OCI-LY7 (cell line): ENCODE results near the gene RELCH. TPM values are rescaled to one million over a fixed set of nuclear protein-coding genes. Genes with fewer than 3 reads are reported as not detected.

Experiments
- BruUV-seq: library from RNA; stranded (reverse); fragments of 400-500 nt; replicated peaks from 2 replicates; lab custom pipeline; 2021; lab: Mats Ljungman, UMichigan
- CTCF ChIA-PET: fragments of 300-600 bp; sonication (Branson Sonifier 250); formaldehyde crosslinking; loops from one replicate; lab custom pipeline; 2022; ENCODE audit warnings: antibody characterized with exemption; ENCODE audit not compliant: unreplicated experiment; lab: Charles Lee
- POLR2A ChIA-PET: fragments of 300-600 bp; sonication (Branson Sonifier 250); formaldehyde crosslinking; loops from one replicate; lab custom pipeline; 2022; ENCODE audit warnings: antibody characterized with exemption; lab: Charles Lee
- DNase-seq: peaks from one replicate; pipeline ENCODE4 v3.0.0-alpha.2; 2015; ENCODE audit warnings: low spot score
- H2AFZ ChIP-seq: fragments of 200-600 bp; sonication (generic), shearing (Covaris generic); 2 replicates; pipeline ENCODE4 v1.6.1; 2014; ENCODE audit warnings: mild to moderate bottlenecking, antibody characterized with exemption, low read length, moderate library complexity
- H3K27ac ChIP-seq: fragments of 200-600 bp; sonication (generic); 2 replicates; pipeline ENCODE4 v1.5.1; 2014; ENCODE audit warnings: mixed run types, low read depth, mild to moderate bottlenecking, moderate library complexity, low read length, inconsistent platforms; ENCODE audit not compliant: poor library complexity, severe bottlenecking
- H3K36me3 ChIP-seq: fragments of 200-600 bp; sonication (generic); 2 replicates; pipeline ENCODE4 v1.6.1; 2014; ENCODE audit warnings: mild to moderate bottlenecking, antibody characterized with exemption, low read length, moderate library complexity, mixed read lengths; ENCODE audit not compliant: insufficient read depth
- H3K4me1 ChIP-seq: fragments of 200-600 bp; sonication (generic); 2 replicates; pipeline ENCODE4 v1.5.1; 2014; ENCODE audit warnings: mild to moderate bottlenecking, low read length; ENCODE audit not compliant: insufficient read depth, poor library complexity, severe bottlenecking
- H3K4me2 ChIP-seq: fragments of 200-600 bp; sonication (generic); 2 replicates; pipeline ENCODE4 v1.6.1; 2014; ENCODE audit warnings: mild to moderate bottlenecking, low read length
- H3K4me3 ChIP-seq: fragments of 200-600 bp; sonication (generic); 2 replicates; pipeline ENCODE4 v1.5.1; 2014; ENCODE audit warnings: mild to moderate bottlenecking, low read depth, low read length; ENCODE audit not compliant: poor library complexity, severe bottlenecking
- H3K79me2 ChIP-seq: fragments of 200-600 bp; sonication (generic); 2 replicates; pipeline ENCODE4 v1.6.1; 2016; ENCODE audit warnings: low read depth, mild to moderate bottlenecking, low read length, moderate library complexity, mixed read lengths; ENCODE audit not compliant: insufficient read depth
- H3K9me2 ChIP-seq: fragments of 200-600 bp; sonication (generic); 2 replicates; pipeline ENCODE4 v1.6.1; 2016; ENCODE audit warnings: mild to moderate bottlenecking, low read length, mixed read lengths; ENCODE audit not compliant: insufficient read depth
- H3K9me3 ChIP-seq: fragments of 200-600 bp; sonication (generic); 2 replicates; pipeline ENCODE4 v1.6.1; 2014; ENCODE audit warnings: mild to moderate bottlenecking, mixed run types, low read length, mixed read lengths
- H4K20me1 ChIP-seq: fragments of 200-600 bp; sonication (generic); 2 replicates; pipeline ENCODE4 v1.6.1; 2014; ENCODE audit warnings: mild to moderate bottlenecking, antibody characterized with exemption, low read length, moderate library complexity, mixed read lengths; ENCODE audit not compliant: insufficient read depth
- EZH2phosphoT487 ChIP-seq: fragments of 200-600 bp; sonication (generic); IDR thresholded peaks from 2 replicates; pipeline ENCODE4 v1.6.1; 2018; ENCODE audit warnings: low read depth, borderline replicate concordance, mild to moderate bottlenecking, mixed run types, antibody characterized with exemption, low read length, moderate library complexity, mixed read lengths
- intact Hi-C: fragments of 100-400 bp; cut with micrococcal nuclease; formaldehyde crosslinking; loops from one replicate; pipeline ENCODE4 v1.10.0; 2022; ENCODE audit not compliant: unreplicated experiment
- total RNA-seq, 2 experiments: library from RNA; depleted of rRNA in 1 of 2; stranded (reverse); fragments of >200 nt in 1 of 2; shearing (Covaris generic) in 1 of 2; gene quantifications; 2 replicates each; pipeline ENCODE4 v1.2.3, GENCODE V29; 2014 to 2022
- TF ChIP-seq, protein P1 (sequence below): fragments of 200-600 bp; sonication (generic); conservative IDR thresholded peaks from 2 replicates; pipeline ENCODE4 v1.5.1; 2014; ENCODE audit warnings: mild to moderate bottlenecking, antibody characterized with exemption, low read length, moderate library complexity, mixed read lengths

Gene RELCH
- total RNA-seq, 2 experiments from 2014 or later, result 21.2 to 23.1 TPM

DNA sequence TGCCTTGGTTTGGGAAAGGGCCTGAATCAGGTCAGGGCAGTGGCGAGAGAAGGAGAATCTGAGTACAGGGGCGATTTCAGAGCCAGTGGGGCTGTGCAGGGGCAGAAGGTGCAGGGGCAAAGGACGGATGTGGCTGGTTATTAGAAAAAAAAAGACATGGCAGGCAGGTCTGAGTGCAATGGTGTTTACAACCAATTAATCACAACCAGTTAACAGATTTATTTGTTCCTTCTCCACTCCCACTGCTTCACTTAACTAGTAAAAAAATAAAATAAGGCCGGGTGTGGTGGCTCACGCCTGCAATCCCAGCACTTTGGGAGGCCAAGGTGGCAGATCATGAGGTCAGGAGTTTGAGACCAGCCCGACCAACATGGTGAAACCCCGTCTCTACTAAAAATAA, 143.6 kb downstream of the RELCH start:
- no peak overlapping the region for H3K4me3 ChIP-seq
- intact Hi-C loops, result no loop called here
- CTCF ChIA-PET, result no interaction called here

DNA sequence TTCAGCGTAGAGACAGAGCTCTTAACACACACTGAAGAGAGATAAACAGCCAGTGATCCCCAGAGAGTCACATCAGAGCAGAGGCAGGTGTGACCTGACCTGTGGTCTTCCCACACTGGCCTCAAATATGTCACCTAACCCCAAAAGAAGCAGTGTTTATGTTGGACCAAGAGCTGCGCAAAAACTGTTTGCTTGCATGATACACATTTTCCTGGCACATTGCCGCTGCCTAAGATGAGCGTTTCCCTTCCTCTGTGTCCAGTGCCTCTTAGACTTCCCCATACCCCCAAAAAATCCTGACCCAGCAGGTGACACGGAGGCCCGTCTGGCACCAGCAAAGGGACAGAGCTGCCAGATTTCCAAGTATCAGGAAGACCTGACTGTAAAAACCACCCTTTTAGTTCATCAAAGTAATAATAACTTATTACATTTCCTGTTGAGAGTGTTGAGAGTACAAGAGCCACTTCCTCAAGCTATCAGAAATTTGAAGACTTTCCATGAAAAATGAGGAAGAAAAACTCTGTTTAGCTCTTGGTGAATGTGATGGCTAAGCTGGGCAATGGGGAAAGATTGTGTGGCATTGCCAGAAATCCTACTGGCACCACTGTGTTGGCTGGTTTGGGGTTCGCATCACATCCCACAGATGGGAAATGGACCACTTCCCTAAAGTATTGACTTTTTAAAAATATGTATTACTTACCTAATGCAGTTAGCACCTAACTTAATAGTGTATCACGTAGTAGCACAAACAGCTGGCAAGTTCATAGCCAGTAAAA, 144.7 kb downstream of the RELCH start:
- POLR2A ChIA-PET, result no interaction called here
- Histone ChIP-seq H2AFZ (no peak overlapping the region), H3K9me3 (no peaks in the 10 kb centered on the region), H3K79me2 (no peaks in the 10 kb centered on the region), H3K4me3 (no peak overlapping the region), H4K20me1 (no peaks in the 10 kb centered on the region), H3K36me3 (no peaks in the 10 kb centered on the region), H3K27ac (no peak overlapping the region), H3K9me2 (no peaks in the 10 kb centered on the region), H3K4me2 (no peak overlapping the region), H3K4me1 (no peaks in the 10 kb centered on the region)
- no peak for DNase-seq
- intact Hi-C loops, result no loop called here
- no TSS peak for BruUV-seq
- TF ChIP-seq, protein P1, sequence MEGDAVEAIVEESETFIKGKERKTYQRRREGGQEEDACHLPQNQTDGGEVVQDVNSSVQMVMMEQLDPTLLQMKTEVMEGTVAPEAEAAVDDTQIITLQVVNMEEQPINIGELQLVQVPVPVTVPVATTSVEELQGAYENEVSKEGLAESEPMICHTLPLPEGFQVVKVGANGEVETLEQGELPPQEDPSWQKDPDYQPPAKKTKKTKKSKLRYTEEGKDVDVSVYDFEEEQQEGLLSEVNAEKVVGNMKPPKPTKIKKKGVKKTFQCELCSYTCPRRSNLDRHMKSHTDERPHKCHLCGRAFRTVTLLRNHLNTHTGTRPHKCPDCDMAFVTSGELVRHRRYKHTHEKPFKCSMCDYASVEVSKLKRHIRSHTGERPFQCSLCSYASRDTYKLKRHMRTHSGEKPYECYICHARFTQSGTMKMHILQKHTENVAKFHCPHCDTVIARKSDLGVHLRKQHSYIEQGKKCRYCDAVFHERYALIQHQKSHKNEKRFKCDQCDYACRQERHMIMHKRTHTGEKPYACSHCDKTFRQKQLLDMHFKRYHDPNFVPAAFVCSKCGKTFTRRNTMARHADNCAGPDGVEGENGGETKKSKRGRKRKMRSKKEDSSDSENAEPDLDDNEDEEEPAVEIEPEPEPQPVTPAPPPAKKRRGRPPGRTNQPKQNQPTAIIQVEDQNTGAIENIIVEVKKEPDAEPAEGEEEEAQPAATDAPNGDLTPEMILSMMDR, result no peak
- TF ChIP-seq EZH2phosphoT487, result no peak
- CTCF ChIA-PET, result no interaction called here

More for the DNA sequence above, 143.6 kb downstream of the RELCH start:
- no peak overlapping the region for H3K27ac ChIP-seq
- no peaks in the 10 kb centered on the region for H3K9me2 ChIP-seq
- DNase-seq, result no peak
- no peaks in the 10 kb centered on the region for H3K79me2 ChIP-seq
- H3K9me3 ChIP-seq, result no peaks in the 10 kb centered on the region
- H3K4me2 ChIP-seq, result no peak overlapping the region
- no peaks in the 10 kb centered on the region for H3K36me3 ChIP-seq
- no peaks in the 10 kb centered on the region for H3K4me1 ChIP-seq
- TF ChIP-seq, protein P1, result no peak
- TF ChIP-seq EZH2phosphoT487, result no peak
- no peaks in the 10 kb centered on the region for H4K20me1 ChIP-seq
- BruUV-seq, result no TSS peak
- POLR2A ChIA-PET, result no interaction called here
- no peak overlapping the region for H2AFZ ChIP-seq

DNA sequence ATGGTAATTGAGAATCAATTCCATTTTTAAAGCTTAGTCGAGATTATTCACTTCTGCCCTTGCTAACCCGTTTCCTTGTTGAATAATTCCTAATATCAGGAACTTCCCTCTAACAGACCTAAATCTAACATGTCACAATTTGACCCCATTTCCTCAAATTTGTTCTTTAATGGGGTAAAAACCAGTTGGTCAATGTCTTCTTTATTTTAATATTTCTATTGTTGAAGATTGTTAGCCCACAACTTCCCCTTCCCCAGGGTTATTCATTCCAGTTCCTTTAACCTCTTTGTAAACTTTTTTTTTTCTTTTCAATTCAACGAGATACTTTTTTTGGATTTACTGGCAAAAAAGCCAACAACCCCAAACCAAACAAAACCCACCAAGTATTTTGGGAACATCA, 145.4 kb downstream of the RELCH start:
- TF ChIP-seq EZH2phosphoT487, result no peak
- TF ChIP-seq, protein P1, result no peak
- Histone ChIP-seq H3K36me3 (no peaks in the 10 kb centered on the region), H3K27ac (no peak overlapping the region), H4K20me1 (no peaks in the 10 kb centered on the region), H3K9me2 (no peaks in the 10 kb centered on the region), H3K79me2 (no peaks in the 10 kb centered on the region), H2AFZ (no peak overlapping the region), H3K4me3 (no peak overlapping the region), H3K4me2 (no peak overlapping the region), H3K4me1 (no peaks in the 10 kb centered on the region), H3K9me3 (no peaks in the 10 kb centered on the region)
- BruUV-seq, result no TSS peak
- intact Hi-C loops, result no loop called here
- ChIA-PET CTCF (no interaction called here), POLR2A (no interaction called here)
- no peak for DNase-seq
